GM06990 (cell line): ENCODE data around the gene CXXC1.

Source experiments
- DNase-seq: peaks from one replicate; pipeline ENCODE4 v3.0.0-alpha.2; 2011; ENCODE audit not compliant: insufficient read length; ENCODE audit errors: extremely low read depth
- H3K27me3 ChIP-seq: replicated peaks from 2 replicates; pipeline ENCODE4 v1.6.0; 2011; ENCODE audit warnings: low read length; ENCODE audit not compliant: control insufficient read depth, insufficient read depth
- H3K36me3 ChIP-seq: 2 replicates; pipeline ENCODE4 v1.5.1; 2011; ENCODE audit warnings: low read length; ENCODE audit not compliant: control insufficient read depth, insufficient read depth
- H3K4me3 ChIP-seq: replicated peaks from 2 replicates; pipeline ENCODE4 v1.5.1; 2011; ENCODE audit warnings: low read depth, mild to moderate bottlenecking, control low read depth, low read length
- TF ChIP-seq, protein P1 (sequence below): IDR thresholded peaks from 2 replicates; pipeline ENCODE4 v1.5.1; 2011; ENCODE audit warnings: low read length, control low read depth, mild to moderate bottlenecking, inconsistent platforms; ENCODE audit not compliant: insufficient read depth, poor library complexity, severe bottlenecking

Gene CXXC1

DNA sequence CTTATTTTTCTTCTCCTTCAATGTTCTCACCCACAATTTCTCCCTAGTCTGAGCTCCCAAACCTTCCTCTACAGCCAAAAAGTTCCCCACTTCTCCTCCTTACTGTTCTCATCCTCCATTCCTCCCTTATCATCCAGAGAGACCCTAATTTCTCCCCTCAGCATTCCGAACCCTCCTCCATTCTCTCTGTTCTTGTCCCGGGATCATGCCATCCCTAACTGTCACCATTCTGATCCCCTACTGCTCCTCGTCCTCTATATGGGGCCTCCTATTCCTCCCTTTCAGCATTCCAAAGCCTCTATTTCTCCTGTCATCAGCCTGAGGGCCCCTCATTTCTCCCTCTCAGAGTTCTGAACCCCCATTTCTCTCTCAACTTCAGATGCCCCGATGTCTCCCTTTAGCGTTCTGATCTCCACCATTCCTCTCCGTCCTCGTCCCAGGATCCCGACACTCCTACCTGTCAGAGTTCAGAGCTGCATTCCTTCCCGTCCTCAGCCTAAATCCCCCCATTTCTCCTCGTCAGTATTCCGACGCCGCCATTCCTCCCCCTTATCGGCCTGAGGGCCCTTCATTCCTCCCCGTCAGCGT is 6.7 kb downstream of the CXXC1 start:
- Histone ChIP-seq H3K36me3 (peaks cover 44% of the 10 kb centered on the region), H3K27me3 (no peaks in the 10 kb centered on the region), H3K4me3 (peak overlapping the region; percentile 100)
- no peak for DNase-seq
- TF ChIP-seq, protein P1, sequence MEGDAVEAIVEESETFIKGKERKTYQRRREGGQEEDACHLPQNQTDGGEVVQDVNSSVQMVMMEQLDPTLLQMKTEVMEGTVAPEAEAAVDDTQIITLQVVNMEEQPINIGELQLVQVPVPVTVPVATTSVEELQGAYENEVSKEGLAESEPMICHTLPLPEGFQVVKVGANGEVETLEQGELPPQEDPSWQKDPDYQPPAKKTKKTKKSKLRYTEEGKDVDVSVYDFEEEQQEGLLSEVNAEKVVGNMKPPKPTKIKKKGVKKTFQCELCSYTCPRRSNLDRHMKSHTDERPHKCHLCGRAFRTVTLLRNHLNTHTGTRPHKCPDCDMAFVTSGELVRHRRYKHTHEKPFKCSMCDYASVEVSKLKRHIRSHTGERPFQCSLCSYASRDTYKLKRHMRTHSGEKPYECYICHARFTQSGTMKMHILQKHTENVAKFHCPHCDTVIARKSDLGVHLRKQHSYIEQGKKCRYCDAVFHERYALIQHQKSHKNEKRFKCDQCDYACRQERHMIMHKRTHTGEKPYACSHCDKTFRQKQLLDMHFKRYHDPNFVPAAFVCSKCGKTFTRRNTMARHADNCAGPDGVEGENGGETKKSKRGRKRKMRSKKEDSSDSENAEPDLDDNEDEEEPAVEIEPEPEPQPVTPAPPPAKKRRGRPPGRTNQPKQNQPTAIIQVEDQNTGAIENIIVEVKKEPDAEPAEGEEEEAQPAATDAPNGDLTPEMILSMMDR = no peak

DNA sequence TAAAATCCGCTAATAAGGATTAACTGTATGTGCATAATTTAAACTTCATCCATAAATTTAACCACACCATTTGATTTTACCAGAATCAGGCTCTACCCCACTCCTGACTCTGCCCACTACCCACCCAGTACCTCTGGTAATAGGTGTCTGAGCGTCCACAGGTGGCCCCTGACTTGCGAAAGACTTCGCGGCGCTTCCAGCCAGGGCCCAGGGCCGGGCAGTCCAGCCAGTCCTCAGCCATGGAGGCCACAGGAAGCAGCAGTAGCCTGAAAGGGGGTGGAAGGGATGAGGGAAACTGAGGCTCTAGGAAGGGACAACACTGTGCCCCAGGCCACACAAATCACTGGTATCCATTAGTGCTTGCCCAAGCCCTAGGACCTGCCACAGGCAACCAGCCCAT is 7.7 kb downstream of the CXXC1 start:
- Histone ChIP-seq H3K36me3 (peaks cover 47% of the 10 kb centered on the region), H3K27me3 (no peaks in the 10 kb centered on the region), H3K4me3 (peak overlapping the region; percentile 100)
- TF ChIP-seq, protein P1 = no peak
- DNase-seq = no peak

DNA sequence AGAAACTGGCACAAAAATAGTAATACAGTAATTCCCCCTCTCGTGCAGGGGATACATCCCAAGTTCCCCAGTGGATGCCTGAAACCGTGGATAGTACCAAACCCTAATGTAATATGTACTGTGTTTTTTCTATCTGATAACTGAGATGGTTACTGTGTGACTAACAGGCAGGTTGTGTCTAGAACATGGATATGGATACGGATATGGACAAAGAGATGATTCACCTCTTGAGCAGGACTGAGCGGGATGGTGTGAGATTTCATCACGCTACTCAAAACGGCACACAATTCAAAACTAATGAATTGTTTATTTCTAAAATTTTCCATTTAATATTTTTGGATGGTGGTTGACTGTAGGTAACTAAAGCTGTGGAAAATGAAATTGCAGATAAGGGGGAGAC is 9.6 kb downstream of the CXXC1 start:
- DNase-seq = no peak
- Histone ChIP-seq H3K36me3 (peaks cover 48% of the 10 kb centered on the region), H3K4me3 (no peak overlapping the region), H3K27me3 (no peaks in the 10 kb centered on the region)
- TF ChIP-seq, protein P1 = no peak

DNA sequence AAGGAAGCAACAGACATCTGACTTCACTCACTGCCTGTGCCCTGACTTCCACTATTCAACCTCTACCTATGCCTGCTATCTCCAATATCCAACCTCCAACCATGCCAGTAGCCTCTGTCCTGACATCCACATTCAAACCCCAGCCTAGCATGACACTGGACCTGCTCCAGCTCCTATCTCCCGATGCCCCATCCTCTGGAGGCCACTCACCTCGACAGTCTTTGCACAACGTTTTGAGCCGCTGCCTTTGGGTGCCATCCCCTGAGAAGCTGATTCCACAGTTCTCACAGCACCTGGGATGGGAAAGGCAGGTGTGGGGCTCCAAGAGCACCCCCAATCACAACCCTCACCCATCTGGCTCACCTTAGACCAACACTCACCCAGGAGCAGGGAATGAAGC is 11.0 kb downstream of the CXXC1 start:
- no peak for DNase-seq
- TF ChIP-seq, protein P1 = no peak
- peaks cover 46% of the 10 kb centered on the region for H3K36me3 ChIP-seq
- H3K27me3 ChIP-seq = no peaks in the 10 kb centered on the region
- no peak overlapping the region for H3K4me3 ChIP-seq

DNA sequence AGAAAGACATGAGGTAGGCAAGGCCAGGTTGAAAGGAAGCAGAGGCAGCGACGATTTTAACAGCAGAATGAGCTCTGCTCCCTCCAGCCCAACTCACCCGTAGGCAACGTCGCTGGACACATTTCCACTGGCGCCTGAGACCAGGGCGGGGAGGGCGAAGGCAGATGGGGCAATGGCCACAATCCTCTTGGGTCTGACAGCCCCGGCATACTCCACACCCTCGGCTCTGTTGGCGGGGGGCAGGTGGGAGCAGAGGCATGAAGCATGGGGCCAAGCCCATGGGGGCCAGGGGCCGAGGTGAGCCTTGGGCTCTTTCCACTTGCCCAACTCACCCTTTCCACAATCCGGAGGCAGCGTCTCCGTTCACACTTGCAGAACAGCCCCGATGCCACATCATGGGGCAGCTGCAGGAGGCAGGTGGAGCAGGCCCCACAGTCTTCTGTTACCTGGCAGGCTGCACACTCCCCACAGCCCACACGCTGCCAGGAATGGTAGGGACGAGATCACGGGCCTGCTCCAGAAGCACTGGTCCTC is 11.9 kb downstream of the CXXC1 start:
- TF ChIP-seq, protein P1 = no peak
- no peak for DNase-seq
- H3K4me3 ChIP-seq = no peak overlapping the region
- peaks cover 50% of the 10 kb centered on the region for H3K36me3 ChIP-seq
- H3K27me3 ChIP-seq = no peaks in the 10 kb centered on the region

DNA sequence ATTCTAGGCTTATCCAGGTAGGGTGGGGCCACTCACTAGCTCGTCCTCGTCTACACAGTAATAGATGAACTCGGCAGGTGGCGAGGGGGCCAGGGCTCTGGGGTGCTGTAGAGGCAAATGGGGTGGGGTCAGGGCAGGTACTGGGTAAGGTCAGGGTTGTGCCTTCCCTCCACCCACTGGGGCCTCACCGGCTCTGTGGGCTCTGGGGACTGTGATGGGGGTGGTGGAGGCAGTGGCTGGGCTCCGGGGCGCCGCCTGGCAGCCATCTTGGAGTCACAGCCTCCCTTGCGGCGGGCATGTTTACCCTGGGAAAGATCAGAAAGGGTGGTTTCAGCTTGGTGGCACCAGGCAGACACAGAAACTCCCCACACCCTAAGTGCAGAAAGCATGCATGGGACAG is 12.6 kb downstream of the CXXC1 start:
- no peak for DNase-seq
- Histone ChIP-seq H3K4me3 (no peak overlapping the region), H3K36me3 (peaks cover 55% of the 10 kb centered on the region), H3K27me3 (no peaks in the 10 kb centered on the region)
- TF ChIP-seq, protein P1 = no peak
